ENCODE measurements around the gene GABBR2.

DNA sequence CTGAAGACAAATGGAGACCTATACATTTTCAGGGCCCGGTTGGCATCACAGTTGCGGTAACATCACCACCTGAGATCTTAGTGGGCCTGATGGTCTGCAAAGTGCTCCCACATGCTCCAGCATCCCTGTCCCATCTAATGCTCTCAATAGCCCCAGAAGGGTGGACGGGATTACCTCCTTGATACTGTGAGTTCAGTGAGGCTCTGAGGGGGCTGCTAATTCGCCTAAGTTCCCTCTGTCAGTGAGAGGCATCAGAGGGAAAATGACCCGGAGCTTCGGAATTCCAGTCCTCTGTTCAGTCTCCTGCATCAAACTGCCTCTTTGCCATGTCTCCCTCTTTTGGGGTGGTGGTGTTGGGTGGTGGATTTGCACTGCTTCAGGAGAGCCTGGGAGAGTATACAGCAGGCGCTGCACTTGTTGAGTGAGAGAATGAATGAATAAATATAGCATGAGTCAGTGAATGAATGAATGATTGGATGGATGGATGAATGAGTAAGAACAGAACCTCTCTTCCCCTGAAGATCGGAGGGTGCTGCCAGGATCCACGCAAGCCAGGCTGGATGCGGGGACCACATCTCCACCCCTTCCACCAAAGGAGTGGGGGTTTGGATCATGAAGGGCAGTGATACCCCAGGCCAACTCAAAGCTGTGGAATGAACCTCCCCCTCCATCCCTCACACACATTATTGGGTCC is 141.0 kb downstream of the GABBR2 start:
- TF ChIP-seq KDM5B (IDR thresholded peaks at IDR 0.05; ENCODE audit: insufficient replicate concordance, low read depth, low read length) (no peak), POLR2A (conservative IDR thresholded peaks at IDR 0.05) (no peak)

Data from K562 (cell line).